GM12892 (cell line): ENCODE data around the gene APOB.

ENCODE experiments used
- POLR2A ChIP-seq: IDR thresholded peaks from 2 replicates; pipeline ENCODE4 v1.6.1; 2011; ENCODE audit warnings: low read depth, low read length, control low read depth
- POLR2AphosphoS5 ChIP-seq: IDR thresholded peaks from 2 replicates; pipeline ENCODE4 v1.6.1; 2011; ENCODE audit warnings: low read depth, low read length, control low read depth

DNA sequence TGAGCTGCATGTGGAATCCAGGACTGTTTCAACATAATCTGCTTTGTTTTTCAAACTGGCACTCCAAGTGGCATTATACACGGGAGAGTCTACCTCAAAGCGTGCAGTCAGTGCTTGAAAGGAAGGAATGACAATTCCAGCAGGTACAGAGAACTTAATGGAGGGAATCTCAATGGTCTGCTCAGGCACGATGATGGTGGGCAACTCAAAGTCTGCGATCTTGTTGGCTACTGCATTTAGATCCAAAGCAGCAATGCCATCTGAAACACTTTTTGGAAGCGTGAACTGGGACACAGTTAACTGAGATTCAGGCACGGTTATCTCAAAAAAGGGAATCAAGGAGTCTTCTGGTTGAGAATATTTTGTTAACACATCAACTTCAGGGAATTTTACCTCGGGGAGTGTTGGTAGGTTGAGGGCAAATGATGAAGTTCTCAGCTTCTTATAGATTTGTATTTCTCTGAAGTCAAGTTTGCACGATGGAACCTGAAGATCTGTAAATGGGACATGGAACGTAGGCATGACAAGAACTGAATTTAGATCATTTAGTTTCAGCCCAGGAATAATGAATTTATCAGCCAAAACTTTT is 38.7 kb downstream of the APOB start:
- TF ChIP-seq POLR2A (no peak), POLR2AphosphoS5 (no peak)
